HepG2 (cell line): ENCODE measurements around the gene ANXA9. TPM values are rescaled to one million over a fixed set of nuclear protein-coding genes. Genes with fewer than 3 reads are reported as not detected.
A peak's percentile ranks its signal among the peaks of the same experiment; 100 is the strongest.

ENCODE experiments used
- ARNTL ChIP-seq: sonication (generic); formaldehyde crosslinking; IDR thresholded peaks from 2 replicates; pipeline ENCODE4 v1.4.0; 2020; ENCODE audit warnings: mild to moderate bottlenecking, missing genetic modification reagents
- ATF2 ChIP-seq: sonication (generic); formaldehyde crosslinking; IDR thresholded peaks from 2 replicates; pipeline ENCODE4 v1.4.0; 2020; ENCODE audit warnings: missing genetic modification reagents
- DR1 ChIP-seq: sonication (generic); formaldehyde crosslinking; IDR thresholded peaks from 2 replicates; pipeline ENCODE4 v1.8.0; 2021; ENCODE audit warnings: mild to moderate bottlenecking, missing genetic modification reagents, inconsistent platforms
- DRAP1 ChIP-seq: IDR thresholded peaks from 2 replicates; pipeline ENCODE4 v1.6.1; 2016; ENCODE audit warnings: missing genetic modification reagents, missing compliant biosample characterization
- ESRRA ChIP-seq: sonication (generic); formaldehyde crosslinking; IDR thresholded peaks from 2 replicates; pipeline ENCODE4 v1.5.1; 2020; ENCODE audit warnings: mild to moderate bottlenecking, low read depth, missing genetic modification reagents
- FOSL1 ChIP-seq: sonication (generic); formaldehyde crosslinking; IDR thresholded peaks from 2 replicates; pipeline ENCODE4 v1.9.0; 2021; ENCODE audit warnings: missing genetic modification reagents, borderline replicate concordance
- FOXK1 ChIP-seq: sonication (generic); formaldehyde crosslinking; IDR thresholded peaks from 2 replicates; pipeline ENCODE4 v1.4.0; 2020; ENCODE audit warnings: low read depth, missing genetic modification reagents, borderline replicate concordance
- KDM1A ChIP-seq: IDR thresholded peaks from 2 replicates; pipeline ENCODE4 v1.6.1; 2016; ENCODE audit warnings: missing compliant biosample characterization
- NFE2L1 ChIP-seq: sonication (generic); formaldehyde crosslinking; IDR thresholded peaks from 2 replicates; pipeline ENCODE4 v1.4.0; 2020; ENCODE audit warnings: missing genetic modification reagents, mild to moderate bottlenecking, borderline replicate concordance
- PHF5A ChIP-seq: IDR thresholded peaks from one replicate; pipeline ENCODE4 v1.6.1; 2018; ENCODE audit warnings: low read depth, missing genetic modification reagents; ENCODE audit not compliant: unreplicated experiment
- PHF8 ChIP-seq: sonication (generic); formaldehyde crosslinking; IDR thresholded peaks from 2 replicates; pipeline ENCODE4 v1.5.0; 2020; ENCODE audit warnings: missing genetic modification reagents
- RNF219 ChIP-seq: sonication (generic); formaldehyde crosslinking; IDR thresholded peaks from 2 replicates; pipeline ENCODE4 v1.5.0; 2020; ENCODE audit warnings: mild to moderate bottlenecking, missing genetic modification reagents
- TFDP1 ChIP-seq: IDR thresholded peaks from 2 replicates; pipeline ENCODE4 v1.6.1; 2016; ENCODE audit warnings: missing compliant biosample characterization, missing genetic modification reagents, borderline replicate concordance
- TMF1 ChIP-seq: sonication (generic); formaldehyde crosslinking; IDR thresholded peaks from 2 replicates; pipeline ENCODE4 v1.8.1; 2022; ENCODE audit warnings: low read depth, missing genetic modification reagents
- ZNF207 ChIP-seq: fragments of 450-650 bp; IDR thresholded peaks from 2 replicates; pipeline ENCODE4 v1.6.1; 2016; ENCODE audit warnings: antibody characterized with exemption, borderline replicate concordance
- ZNF234 ChIP-seq: sonication (generic); formaldehyde crosslinking; conservative IDR thresholded peaks from 2 replicates; pipeline ENCODE4 v1.5.1; 2020; ENCODE audit warnings: mild to moderate bottlenecking, missing genetic modification reagents
- ZNF296 ChIP-seq: sonication (generic); formaldehyde crosslinking; conservative IDR thresholded peaks from 2 replicates; pipeline ENCODE4 v1.5.0; 2020; ENCODE audit warnings: mild to moderate bottlenecking, missing genetic modification reagents
- ZNF614 ChIP-seq: IDR thresholded peaks from 2 replicates; pipeline ENCODE4 v1.6.1; 2018; ENCODE audit warnings: missing biosample characterization, missing genetic modification reagents, inconsistent platforms, borderline replicate concordance
- ZNF615 ChIP-seq: sonication (generic); formaldehyde crosslinking; IDR thresholded peaks from 2 replicates; pipeline ENCODE4 v1.5.0; 2020; ENCODE audit warnings: mild to moderate bottlenecking, missing genetic modification reagents, borderline replicate concordance
- polyA plus RNA-seq, 8 experiments: library from polyadenylated mRNA; depleted of rRNA in 3 of 8; stranded (reverse) in 7 of 8; unstranded in 1 of 8; fragments of >200 nt; fragmentation: Illumina TruSeq in 4 of 8; extraction: Trizol in 4 of 8; gene quantifications; 2 replicates each; pipeline versions ENCODE4 v1.2.1 to v1.2.3, GENCODE V29; 2011 to 2016; ENCODE audit warnings: low read depth in 4 of 8, missing spikeins in 1 of 8, mixed read lengths in 1 of 8; ENCODE audit not compliant: insufficient read depth in 1 of 8
- total RNA-seq, 5 experiments: library from RNA; depleted of rRNA; stranded (reverse); fragments of >200 nt; fragmentation: Illumina TruSeq; extraction: Trizol; gene quantifications; 2 replicates each; pipeline ENCODE4 v1.2.3, GENCODE V29; 2016; ENCODE audit warnings: low read depth in 1 of 5
- TF ChIP-seq, protein P1 (sequence below): sonication (generic); formaldehyde crosslinking; IDR thresholded peaks from 2 replicates; pipeline ENCODE4 v1.8.1; 2022; ENCODE audit warnings: low read depth, mild to moderate bottlenecking, missing genetic modification reagents

ANXA9 gene
- total and polyA plus RNA-seq, 2 of the 13 experiments (the other 11 are each of a cell fraction or from before 2014, with no cell fraction given) = 13.3 to 23.9 TPM

- TF ChIP-seq TFDP1 (CRISPR knock-in tag) = no peak
- no peak for TF ChIP-seq NFE2L1 (CRISPR knock-in tag)
- no peak for TF ChIP-seq ZNF614 (CRISPR knock-in tag)
- TF ChIP-seq KDM1A (CRISPR knock-in tag) = no peak
- TF ChIP-seq ZNF615 (CRISPR knock-in tag) = no peak
- TF ChIP-seq ZNF207 = no peak
- TF ChIP-seq ESRRA (CRISPR knock-in tag) = no peak
- TF ChIP-seq ATF2 = 0 out of 2 replicates have a peak, but pooled peaks have one; percentile 12
- TF ChIP-seq ZNF296 (CRISPR knock-in tag) = no peak
- peak; percentile 44 for TF ChIP-seq DRAP1 (CRISPR knock-in tag)
- TF ChIP-seq, protein P1, sequence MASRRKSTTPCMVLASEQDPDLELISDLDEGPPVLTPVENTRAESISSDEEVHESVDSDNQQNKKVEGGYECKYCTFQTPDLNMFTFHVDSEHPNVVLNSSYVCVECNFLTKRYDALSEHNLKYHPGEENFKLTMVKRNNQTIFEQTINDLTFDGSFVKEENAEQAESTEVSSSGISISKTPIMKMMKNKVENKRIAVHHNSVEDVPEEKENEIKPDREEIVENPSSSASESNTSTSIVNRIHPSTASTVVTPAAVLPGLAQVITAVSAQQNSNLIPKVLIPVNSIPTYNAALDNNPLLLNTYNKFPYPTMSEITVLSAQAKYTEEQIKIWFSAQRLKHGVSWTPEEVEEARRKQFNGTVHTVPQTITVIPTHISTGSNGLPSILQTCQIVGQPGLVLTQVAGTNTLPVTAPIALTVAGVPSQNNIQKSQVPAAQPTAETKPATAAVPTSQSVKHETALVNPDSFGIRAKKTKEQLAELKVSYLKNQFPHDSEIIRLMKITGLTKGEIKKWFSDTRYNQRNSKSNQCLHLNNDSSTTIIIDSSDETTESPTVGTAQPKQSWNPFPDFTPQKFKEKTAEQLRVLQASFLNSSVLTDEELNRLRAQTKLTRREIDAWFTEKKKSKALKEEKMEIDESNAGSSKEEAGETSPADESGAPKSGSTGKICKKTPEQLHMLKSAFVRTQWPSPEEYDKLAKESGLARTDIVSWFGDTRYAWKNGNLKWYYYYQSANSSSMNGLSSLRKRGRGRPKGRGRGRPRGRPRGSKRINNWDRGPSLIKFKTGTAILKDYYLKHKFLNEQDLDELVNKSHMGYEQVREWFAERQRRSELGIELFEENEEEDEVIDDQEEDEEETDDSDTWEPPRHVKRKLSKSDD (CRISPR knock-in tag) = no peak
- no peak for TF ChIP-seq ZNF234 (CRISPR knock-in tag)
- no peak for TF ChIP-seq FOSL1 (CRISPR knock-in tag)
- peak; percentile 39; the same call in 1 of the 2 replicates for TF ChIP-seq PHF8 (CRISPR knock-in tag)
- TF ChIP-seq ARNTL (CRISPR knock-in tag) = no peak; the same call in 1 of the 2 replicates
- TF ChIP-seq FOXK1 (CRISPR knock-in tag) = no peak
- no peak for TF ChIP-seq RNF219 (CRISPR knock-in tag)
- no peak for TF ChIP-seq TMF1 (CRISPR knock-in tag)
- TF ChIP-seq PHF5A (CRISPR knock-in tag) = no peak
- TF ChIP-seq DR1 (CRISPR knock-in tag) = 0 out of 2 replicates have a peak, but pooled peaks have one; percentile 30
These were observed 10.3 kb upstream of the ANXA9 start (continued) for GRCh38 chr1:150971583-150972416.
